Mesenchymal stem cell (in vitro differentiated cells and primary cell): Measurements from ENCODE around the gene C1QTNF2.
A peak's percentile ranks its signal among the peaks of the same experiment; 100 is the strongest.

Experiments used
- DNase-seq: peaks from one replicate; pipeline ENCODE4 v3.0.0-alpha.2; 2013
- H2AFZ ChIP-seq: one replicate; pipeline ENCODE4 v1.6.1; 2013; ENCODE audit warnings: low read depth, mild to moderate bottlenecking, control low read depth, inconsistent platforms, low read length, moderate library complexity
- H2AK5ac ChIP-seq: 2 replicates; pipeline ENCODE4 v1.6.1; 2013; ENCODE audit warnings: low read length, moderate library complexity, mild to moderate bottlenecking, inconsistent platforms; ENCODE audit not compliant: severe bottlenecking
- H2BK120ac ChIP-seq: one replicate; pipeline ENCODE4 v1.6.1; 2013; ENCODE audit warnings: low read depth, mild to moderate bottlenecking, inconsistent platforms, low read length, moderate library complexity
- H2BK12ac ChIP-seq, 2 experiments: one replicate each; pipeline ENCODE4 v1.6.1; 2013; ENCODE audit warnings: inconsistent platforms in 2 of 2, low read length in 2 of 2, mild to moderate bottlenecking in 2 of 2, moderate library complexity in 2 of 2, control low read depth in 1 of 2
- H2BK15ac ChIP-seq: one replicate; pipeline ENCODE4 v1.6.1; 2013; ENCODE audit warnings: mild to moderate bottlenecking, low read depth, inconsistent platforms; ENCODE audit not compliant: poor library complexity, severe bottlenecking
- H2BK5ac ChIP-seq: 2 replicates; pipeline ENCODE4 v1.6.1; 2013; ENCODE audit warnings: low read depth, mild to moderate bottlenecking, low read length, control low read depth, inconsistent platforms; ENCODE audit not compliant: poor library complexity, severe bottlenecking
- H3K14ac ChIP-seq, 2 experiments: one replicate each; pipeline ENCODE4 v1.6.1; 2013; ENCODE audit warnings: inconsistent platforms in 2 of 2, low read length in 2 of 2, control low read depth in 1 of 2, mild to moderate bottlenecking in 1 of 2, moderate library complexity in 1 of 2
- H3K18ac ChIP-seq, 2 experiments: one replicate each; pipeline ENCODE4 v1.6.1; 2013; ENCODE audit warnings: inconsistent platforms in 2 of 2, low read length in 2 of 2, control low read depth in 1 of 2, low read depth in 1 of 2, mild to moderate bottlenecking in 1 of 2
- H3K23ac ChIP-seq, 2 experiments: one replicate each; pipeline ENCODE4 v1.6.1; 2013; ENCODE audit warnings: inconsistent platforms in 2 of 2, low read length in 2 of 2, mild to moderate bottlenecking in 2 of 2, moderate library complexity in 2 of 2, control low read depth in 1 of 2
- H3K27ac ChIP-seq: 2 replicates; pipeline ENCODE4 v1.5.1; 2013; ENCODE audit warnings: mild to moderate bottlenecking, moderate library complexity, low read length, control low read depth, inconsistent platforms; ENCODE audit not compliant: poor library complexity, severe bottlenecking
- H3K27me3 ChIP-seq, 2 experiments: 2 replicates each; pipeline versions ENCODE4 v1.6.1 to v1.7.0; 2013; ENCODE audit warnings: low read length in 2 of 2, mild to moderate bottlenecking in 2 of 2, moderate library complexity in 2 of 2, control low read depth in 1 of 2, inconsistent platforms in 1 of 2; ENCODE audit not compliant: control insufficient read depth in 1 of 2, insufficient read depth in 1 of 2
- H3K36me3 ChIP-seq, 2 experiments: 2 replicates each; pipeline versions ENCODE4 v1.6.1 to v1.7.0; 2013; ENCODE audit warnings: low read length in 2 of 2, control low read depth in 1 of 2, inconsistent platforms in 1 of 2, low read depth in 1 of 2, mild to moderate bottlenecking in 1 of 2; ENCODE audit not compliant: insufficient read depth in 2 of 2, control insufficient read depth in 1 of 2
- H3K4ac ChIP-seq, 2 experiments: one replicate each; pipeline ENCODE4 v1.6.1; 2013; ENCODE audit warnings: inconsistent platforms in 2 of 2, low read length in 2 of 2, mild to moderate bottlenecking in 2 of 2, moderate library complexity in 2 of 2, control low read depth in 1 of 2, low read depth in 1 of 2
- H3K4me1 ChIP-seq: 2 replicates; pipeline ENCODE4 v1.6.1; 2013; ENCODE audit warnings: low read depth, low read length, control low read depth; ENCODE audit not compliant: control insufficient read depth, insufficient read depth
- H3K4me2 ChIP-seq: 2 replicates; pipeline ENCODE4 v1.6.1; 2013; ENCODE audit warnings: low read length, mild to moderate bottlenecking, inconsistent platforms; ENCODE audit not compliant: poor library complexity, severe bottlenecking
- H3K4me3 ChIP-seq, 2 experiments: 2 replicates each; pipeline versions ENCODE4 v1.5.1 to v1.7.0; 2013; ENCODE audit warnings: low read length in 2 of 2, mild to moderate bottlenecking in 2 of 2, control low read depth in 1 of 2, low read depth in 1 of 2; ENCODE audit not compliant: insufficient read depth in 1 of 2
- H3K79me1 ChIP-seq: replicated peaks from 2 replicates; pipeline ENCODE4 v1.6.1; 2013; ENCODE audit warnings: mild to moderate bottlenecking, control low read depth, low read length, inconsistent platforms; ENCODE audit not compliant: poor library complexity, severe bottlenecking
- H3K9ac ChIP-seq: 2 replicates; pipeline ENCODE4 v1.7.0; 2013; ENCODE audit warnings: mild to moderate bottlenecking, low read length, moderate library complexity
- H3K9me3 ChIP-seq: 2 replicates; pipeline ENCODE4 v1.7.0; 2013; ENCODE audit warnings: mild to moderate bottlenecking, low read length; ENCODE audit not compliant: control insufficient read depth
- H4K8ac ChIP-seq: one replicate; pipeline ENCODE4 v1.6.1; 2013; ENCODE audit warnings: inconsistent platforms, mild to moderate bottlenecking, low read length, moderate library complexity
- H4K91ac ChIP-seq: one replicate; pipeline ENCODE4 v1.6.1; 2013; ENCODE audit warnings: mild to moderate bottlenecking, low read length, inconsistent platforms
- WGBS: methylation state at CpG from one replicate; pipeline ENCODE4 v1.1.7; 2013; ENCODE audit warnings: mixed read lengths; 5-methylcytosine and 5-hydroxymethylcytosine counted together

Gene C1QTNF2

DNA sequence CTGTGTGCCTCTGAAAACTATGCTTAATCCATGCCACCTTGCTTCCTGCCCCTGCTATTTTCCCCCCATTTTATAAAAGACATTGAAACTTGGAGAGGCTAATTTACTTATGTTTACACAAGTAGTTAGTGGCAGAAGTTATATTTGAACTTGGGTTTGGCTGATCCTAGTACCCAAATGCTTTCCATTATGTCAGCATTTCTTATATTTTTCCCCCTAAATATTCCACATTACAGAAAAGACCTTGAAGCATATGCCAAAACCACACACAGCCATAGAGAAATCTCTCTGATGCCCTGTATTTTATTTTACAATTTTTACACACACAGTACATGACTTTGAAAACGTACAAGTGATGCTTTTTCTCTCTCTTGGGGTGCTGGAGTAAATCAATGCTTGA is 11.2 kb downstream of the C1QTNF2 start:
- H3K27me3 ChIP-seq = no peaks in the 10 kb centered on the region
- no peak overlapping the region for H2BK120ac ChIP-seq
- H3K9me3 ChIP-seq = no peaks in the 10 kb centered on the region
- WGBS = 88% methylated on average over 1 of the region's 1 CpG
- H4K91ac ChIP-seq = no peak overlapping the region
- DNase-seq = no peak
- no peak overlapping the region for H3K18ac ChIP-seq
- no peak overlapping the region for H2AK5ac ChIP-seq
- H3K27ac ChIP-seq = no peak overlapping the region
- no peak overlapping the region for H3K14ac ChIP-seq
- H3K4me1 ChIP-seq = no peaks in the 10 kb centered on the region
- H3K4me3 ChIP-seq = no peak overlapping the region
- no peak overlapping the region for H2AFZ ChIP-seq
- H4K8ac ChIP-seq = no peak overlapping the region
- H3K4ac ChIP-seq = no peak overlapping the region
- no peak overlapping the region for H3K4me2 ChIP-seq
- H3K9ac ChIP-seq = no peak overlapping the region
- H2BK15ac ChIP-seq = no peak overlapping the region
- no peaks in the 10 kb centered on the region for H3K79me1 ChIP-seq
- H2BK5ac ChIP-seq = no peak overlapping the region
- H3K36me3 ChIP-seq = no peaks in the 10 kb centered on the region
- H2BK12ac ChIP-seq = no peak overlapping the region
- H3K23ac ChIP-seq = no peak overlapping the region

DNA sequence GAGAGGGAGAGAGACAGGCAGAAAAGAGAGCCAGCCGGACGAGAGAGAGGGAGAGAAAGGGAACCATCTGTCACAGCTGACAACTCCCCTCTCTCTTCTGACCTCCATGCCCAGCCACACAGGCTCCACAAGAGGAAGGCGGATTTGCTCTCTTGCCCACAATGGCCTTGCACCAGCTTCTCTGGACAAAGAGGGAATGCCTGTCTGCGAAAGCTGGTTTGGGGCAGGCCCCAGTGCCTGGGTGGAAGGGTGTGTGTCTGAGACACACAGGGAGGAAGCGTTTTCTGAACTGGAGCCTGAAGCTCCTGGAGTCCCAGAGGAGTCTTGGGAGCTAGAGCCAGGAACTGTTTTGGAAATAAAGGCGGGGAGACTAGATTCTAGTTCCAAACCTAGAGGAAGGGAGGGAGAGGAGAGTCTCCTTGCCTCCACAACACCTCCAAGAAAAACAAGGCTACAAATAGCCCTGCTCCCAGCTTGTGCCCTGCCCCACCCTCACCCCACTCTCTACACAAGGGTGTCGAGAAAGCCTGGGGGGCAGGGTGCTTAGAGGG is 12.5 kb downstream of the C1QTNF2 start:
- H2AFZ ChIP-seq = no peak overlapping the region
- H2BK12ac ChIP-seq = peak overlapping the region in 1 of 2 experiments; percentile 12
- no peak overlapping the region for H3K4ac ChIP-seq
- no peak overlapping the region for H4K91ac ChIP-seq
- H3K79me1 ChIP-seq = no peaks in the 10 kb centered on the region
- no peaks in the 10 kb centered on the region for H3K9me3 ChIP-seq
- H3K23ac ChIP-seq = no peak overlapping the region
- H3K36me3 ChIP-seq = no peaks in the 10 kb centered on the region
- H3K18ac ChIP-seq = no peak overlapping the region
- WGBS = 76% methylated on average over 6 of the region's 7 CpGs
- H4K8ac ChIP-seq = no peak overlapping the region
- H3K4me2 ChIP-seq = no peak overlapping the region
- H2BK120ac ChIP-seq = no peak overlapping the region
- H3K4me1 ChIP-seq = no peaks in the 10 kb centered on the region
- no peak for DNase-seq
- H2BK15ac ChIP-seq = peak overlapping the region; percentile 49
- no peak overlapping the region for H2AK5ac ChIP-seq
- H3K14ac ChIP-seq = no peak overlapping the region
- peak overlapping the region in 1 of 2 experiments; percentile 3 for H3K4me3 ChIP-seq
- no peak overlapping the region for H3K27ac ChIP-seq
- H2BK5ac ChIP-seq = no peak overlapping the region
- peak overlapping the region; percentile 43 for H3K9ac ChIP-seq
- H3K27me3 ChIP-seq = no peaks in the 10 kb centered on the region

DNA sequence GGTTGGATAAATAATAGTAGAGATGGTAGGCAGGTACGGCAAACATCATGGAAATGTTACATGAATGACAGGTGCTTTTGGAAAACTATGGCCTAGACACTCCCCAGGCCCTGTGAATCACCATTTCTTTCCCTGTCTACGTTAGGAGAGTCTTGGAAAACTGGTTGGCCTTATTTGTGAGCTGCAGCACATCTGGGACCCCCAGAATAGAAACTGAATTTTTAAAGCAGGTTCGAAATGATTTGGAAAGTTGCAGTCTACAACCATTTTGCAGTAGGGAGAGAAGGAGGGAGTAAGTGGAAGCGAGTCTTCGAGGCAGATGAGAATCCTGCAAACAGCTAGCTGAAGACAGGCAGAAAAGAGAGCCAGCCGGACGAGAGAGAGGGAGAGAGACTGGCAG is 13.0 kb downstream of the C1QTNF2 start:
- H3K4me2 ChIP-seq = no peak overlapping the region
- H4K91ac ChIP-seq = no peak overlapping the region
- no peak overlapping the region for H2AFZ ChIP-seq
- H2BK12ac ChIP-seq = no peak overlapping the region
- no peak overlapping the region for H3K14ac ChIP-seq
- WGBS = 87% methylated on average over 7 of the region's 7 CpGs
- peak overlapping the region; percentile 43 for H3K9ac ChIP-seq
- no peak overlapping the region for H4K8ac ChIP-seq
- H3K27me3 ChIP-seq = no peaks in the 10 kb centered on the region
- no peaks in the 10 kb centered on the region for H3K4me1 ChIP-seq
- H3K79me1 ChIP-seq = no peaks in the 10 kb centered on the region
- H3K27ac ChIP-seq = no peak overlapping the region
- no peak overlapping the region for H3K4ac ChIP-seq
- no peak overlapping the region for H2BK120ac ChIP-seq
- H2AK5ac ChIP-seq = no peak overlapping the region
- H3K23ac ChIP-seq = no peak overlapping the region
- peak overlapping the region; percentile 49 for H2BK15ac ChIP-seq
- H2BK5ac ChIP-seq = no peak overlapping the region
- no peak overlapping the region for H3K18ac ChIP-seq
- no peaks in the 10 kb centered on the region for H3K9me3 ChIP-seq
- H3K36me3 ChIP-seq = no peaks in the 10 kb centered on the region
- DNase-seq = no peak
- peak overlapping the region in 1 of 2 experiments; percentile 3 for H3K4me3 ChIP-seq

DNA sequence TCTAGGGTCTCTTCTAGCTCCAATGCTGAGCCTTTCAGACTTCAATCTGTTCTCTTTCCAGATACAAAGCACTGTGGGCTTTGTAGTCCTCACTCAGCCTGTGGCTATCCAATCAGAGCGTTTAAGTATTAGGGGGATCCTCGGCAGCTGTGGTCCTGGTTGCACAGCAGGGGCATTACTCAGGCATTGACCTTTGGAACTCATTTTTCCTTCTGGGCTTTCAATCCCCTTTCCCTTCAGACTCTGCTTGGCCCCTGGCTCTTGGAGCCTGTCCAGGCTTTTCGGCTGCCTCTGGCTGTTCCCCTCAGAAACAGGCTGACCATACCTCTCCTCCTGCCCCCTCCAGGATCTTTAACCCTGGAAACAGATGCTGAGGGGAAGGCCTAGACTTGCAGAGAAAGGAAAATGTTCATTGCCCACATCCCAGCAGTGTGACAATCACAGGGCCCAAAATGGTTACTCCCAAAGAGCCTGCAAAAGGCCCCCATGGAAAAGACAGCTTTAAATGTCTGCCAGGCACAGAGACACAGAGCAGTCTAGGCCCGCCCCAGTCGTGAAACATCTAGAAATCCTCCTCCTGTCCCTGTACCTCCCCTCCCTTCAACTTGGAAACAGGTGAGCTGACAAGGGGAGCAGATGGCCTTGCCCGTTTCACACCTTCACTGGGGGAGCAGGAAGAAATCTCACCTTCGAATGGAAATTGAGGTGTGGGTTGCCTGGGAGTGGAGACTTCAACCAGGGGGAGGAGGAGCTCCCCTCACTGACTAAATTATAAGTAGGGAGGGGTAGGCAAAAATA is 13.7 kb downstream of the C1QTNF2 start:
- H3K23ac ChIP-seq = no peak overlapping the region
- H3K4me1 ChIP-seq = no peaks in the 10 kb centered on the region
- H3K14ac ChIP-seq = no peak overlapping the region
- no peak for DNase-seq
- no peak overlapping the region for H3K9ac ChIP-seq
- H2AK5ac ChIP-seq = no peak overlapping the region
- no peaks in the 10 kb centered on the region for H3K9me3 ChIP-seq
- H3K18ac ChIP-seq = no peak overlapping the region
- H2BK12ac ChIP-seq = no peak overlapping the region
- 85% methylated on average over 7 of the region's 7 CpGs for WGBS
- H2BK120ac ChIP-seq = no peak overlapping the region
- no peaks in the 10 kb centered on the region for H3K36me3 ChIP-seq
- no peak overlapping the region for H4K91ac ChIP-seq
- H3K4me3 ChIP-seq = no peak overlapping the region
- no peak overlapping the region for H3K4ac ChIP-seq
- no peak overlapping the region for H2BK15ac ChIP-seq
- no peak overlapping the region for H4K8ac ChIP-seq
- no peak overlapping the region for H3K27ac ChIP-seq
- H3K27me3 ChIP-seq = no peaks in the 10 kb centered on the region
- no peak overlapping the region for H3K4me2 ChIP-seq
- H2AFZ ChIP-seq = no peak overlapping the region
- no peaks in the 10 kb centered on the region for H3K79me1 ChIP-seq
- no peak overlapping the region for H2BK5ac ChIP-seq
